Stimulated activated CD4-positive, alpha-beta T cell treated with anti-CD3 and anti-CD28 coated beads, Interleukin-1b, Interleukin-23, amount 100 ng/mL, for 4 hours (primary cell): ENCODE measurements around the gene ADAM8.

Source experiments
- DNase-seq, 2 donors: peaks; one replicate each; pipeline ENCODE4 v3.0.0-alpha.2; 2020; ENCODE audit warnings: low read depth in 2 of 2

ADAM8 gene

DNA sequence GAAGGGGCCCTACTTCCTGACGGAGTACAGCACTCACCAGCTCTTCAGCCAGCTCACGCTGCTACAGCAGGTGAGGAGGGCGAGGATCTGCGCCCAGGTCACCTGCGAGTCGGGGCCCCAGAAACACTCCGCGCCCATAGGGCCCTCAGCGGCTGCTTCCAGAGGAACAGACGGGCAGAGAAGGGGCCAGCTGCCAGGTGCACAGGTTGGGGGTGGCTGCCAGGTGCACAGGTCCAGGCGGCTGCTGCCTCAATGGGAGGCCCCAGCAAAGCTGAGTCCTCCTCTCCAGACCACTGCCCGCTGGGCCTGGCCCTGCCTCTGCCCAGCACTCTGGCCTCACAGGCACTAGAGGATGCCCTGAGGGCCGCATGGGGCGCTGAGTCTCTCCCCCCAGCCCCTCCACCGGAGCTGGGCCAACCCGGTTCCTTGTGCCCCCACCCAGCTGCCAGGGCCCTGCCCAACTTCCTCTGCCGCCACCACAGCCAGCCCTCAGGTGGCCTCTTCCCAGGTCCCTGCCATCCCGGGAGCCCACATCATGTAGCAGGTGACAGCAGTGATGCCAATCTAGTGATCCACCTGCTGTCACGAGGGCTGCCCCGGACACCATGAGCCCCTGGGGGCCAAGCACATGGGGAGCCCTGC, 63.7 kb downstream of the ADAM8 start:
- no peak for DNase-seq
